GM18517 (cell line): ENCODE data around the gene TOX3.

Source experiments
- ATAC-seq: cut with Tn5 transposase; IDR thresholded peaks from one replicate; pipeline ENCODE4 v1.9.1; 2021; ENCODE audit warnings: mild to moderate bottlenecking, moderate library complexity; ENCODE audit not compliant: unreplicated experiment

Gene TOX3

DNA sequence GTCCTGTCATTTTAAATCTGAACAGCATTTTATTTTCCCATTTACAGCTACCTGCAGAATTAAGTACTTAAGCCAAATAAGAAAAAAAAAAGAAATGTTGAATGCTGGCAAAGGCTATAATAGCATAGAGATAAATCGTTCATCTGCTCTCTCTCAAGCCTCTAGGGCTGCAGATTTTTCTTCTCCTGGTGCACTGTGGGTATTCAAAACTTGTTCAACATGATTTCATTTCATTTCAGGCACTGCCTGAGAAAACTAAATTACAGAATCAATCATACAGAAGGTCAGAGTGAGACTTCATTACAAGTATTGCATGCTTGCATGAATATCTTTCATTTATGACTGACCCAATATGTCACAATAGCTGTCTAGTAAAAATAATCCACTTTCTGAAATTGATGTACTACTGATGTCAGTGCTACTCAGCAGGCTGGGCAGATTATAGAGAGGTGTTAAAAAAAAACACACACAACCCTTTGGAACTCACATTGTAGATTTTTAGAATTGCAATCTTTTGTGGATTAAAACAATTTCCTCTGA is 86.2 kb downstream of the TOX3 start:
- ATAC-seq: no peak

DNA sequence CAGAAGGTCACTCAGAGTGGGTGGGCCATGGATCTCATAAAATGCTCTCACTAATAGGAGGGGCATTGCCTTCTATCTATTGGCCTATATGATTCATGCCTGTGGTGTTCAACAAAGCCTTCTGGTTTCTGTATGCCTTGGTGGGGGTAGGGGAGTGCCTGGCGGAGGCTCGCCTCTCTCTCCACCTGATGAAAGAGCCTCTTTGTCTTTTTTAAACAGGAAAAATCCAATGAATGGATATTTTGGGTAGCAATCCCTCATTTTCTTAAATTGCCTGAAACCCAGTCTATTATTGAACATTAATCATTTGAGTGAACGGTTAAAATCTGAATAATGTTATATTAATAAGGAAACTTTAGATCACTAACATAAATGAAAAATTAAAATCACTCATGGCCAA is 90.6 kb downstream of the TOX3 start:
- ATAC-seq: no peak

DNA sequence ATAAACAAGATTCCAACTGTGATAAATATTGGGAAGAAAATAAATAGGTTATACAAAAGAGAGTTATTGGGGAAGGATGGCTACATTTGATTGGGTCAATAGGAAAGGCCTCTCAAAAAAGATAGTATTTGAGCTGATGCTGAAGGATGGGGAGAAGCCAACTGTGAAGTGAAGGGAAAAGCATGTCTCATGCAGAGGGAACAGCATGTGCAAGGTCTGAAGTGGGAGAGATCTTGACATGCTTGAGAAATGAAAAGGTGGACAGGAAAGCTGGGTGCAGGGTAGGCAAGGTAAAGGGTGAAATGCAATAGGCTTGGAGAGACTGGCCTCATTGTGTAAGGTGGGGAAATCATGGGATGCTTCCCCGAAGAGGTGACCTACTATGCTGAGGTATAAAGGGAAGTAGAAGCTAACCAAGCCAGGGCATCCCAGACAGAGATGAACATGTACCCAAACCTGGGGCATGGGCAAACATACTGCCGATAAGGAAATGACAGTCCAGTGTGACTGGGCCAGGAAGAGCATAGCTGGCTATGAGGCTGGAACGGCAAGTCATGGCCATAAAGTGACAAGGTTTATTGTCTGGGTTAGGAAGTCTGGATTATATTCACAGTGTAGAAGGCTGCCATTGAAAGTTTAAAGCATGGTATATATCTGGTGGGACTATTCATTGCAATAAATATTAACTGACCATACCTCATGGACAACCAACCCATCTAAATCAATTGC is 91.2 kb downstream of the TOX3 start:
- ATAC-seq: no peak

DNA sequence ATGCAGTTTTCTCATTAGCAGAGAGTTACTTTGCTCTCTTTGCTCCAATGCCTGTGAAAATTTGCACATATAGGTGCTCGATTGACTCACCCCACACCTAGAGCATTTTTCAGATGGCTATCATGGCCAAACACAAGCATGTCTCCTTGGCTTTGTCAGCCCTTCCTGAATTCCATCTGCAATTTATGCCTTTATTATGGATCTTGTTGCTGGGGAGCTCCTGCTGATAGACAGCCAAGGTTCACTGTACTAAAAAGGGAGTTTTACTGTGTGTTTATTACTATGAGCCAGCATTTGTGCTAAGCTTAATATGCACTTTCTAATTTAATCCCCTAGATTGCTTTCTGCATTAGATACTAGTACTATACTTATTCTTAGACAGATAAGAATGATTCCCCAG is 93.3 kb downstream of the TOX3 start:
- ATAC-seq: no peak

DNA sequence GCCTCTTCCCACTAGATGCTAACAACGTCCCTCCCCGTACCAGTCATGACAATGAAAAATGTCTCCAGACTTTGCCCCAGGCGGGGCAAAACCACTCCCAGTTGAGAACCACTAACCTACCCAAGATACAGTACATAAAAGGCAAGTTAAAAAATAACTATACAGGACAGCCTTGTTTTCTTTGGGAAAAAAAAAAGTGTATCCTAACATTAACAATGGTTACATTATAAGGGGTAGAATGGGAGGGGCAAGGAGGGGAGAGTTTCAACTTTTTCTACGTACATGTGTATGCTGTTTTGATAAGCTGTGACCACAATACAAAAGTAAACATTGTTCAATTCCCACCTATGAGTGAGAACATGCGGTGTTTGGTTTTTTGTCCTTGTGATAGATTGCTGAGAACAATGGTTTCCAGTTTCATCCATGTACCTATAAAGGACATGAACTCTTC is 94.9 kb downstream of the TOX3 start:
- ATAC-seq: no peak

DNA sequence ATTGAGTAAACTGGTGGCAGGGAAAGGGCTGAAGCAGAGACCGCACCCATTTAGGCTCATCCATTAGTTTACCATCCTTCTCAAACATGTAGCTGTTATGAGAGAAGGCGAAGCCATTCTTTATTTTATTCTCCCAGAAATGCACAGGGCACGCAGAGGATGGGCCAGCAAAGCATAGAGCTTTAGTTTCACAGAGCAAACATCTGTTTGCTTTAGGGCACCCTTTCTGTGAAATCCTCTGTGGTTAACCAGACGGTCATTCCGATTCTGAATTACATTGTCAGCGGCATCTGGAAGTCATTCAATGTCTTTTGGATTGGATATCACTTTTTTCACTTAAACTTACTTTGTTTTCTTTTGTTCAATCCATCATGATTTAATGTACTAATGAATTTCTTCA is 96.0 kb downstream of the TOX3 start:
- ATAC-seq: no peak

DNA sequence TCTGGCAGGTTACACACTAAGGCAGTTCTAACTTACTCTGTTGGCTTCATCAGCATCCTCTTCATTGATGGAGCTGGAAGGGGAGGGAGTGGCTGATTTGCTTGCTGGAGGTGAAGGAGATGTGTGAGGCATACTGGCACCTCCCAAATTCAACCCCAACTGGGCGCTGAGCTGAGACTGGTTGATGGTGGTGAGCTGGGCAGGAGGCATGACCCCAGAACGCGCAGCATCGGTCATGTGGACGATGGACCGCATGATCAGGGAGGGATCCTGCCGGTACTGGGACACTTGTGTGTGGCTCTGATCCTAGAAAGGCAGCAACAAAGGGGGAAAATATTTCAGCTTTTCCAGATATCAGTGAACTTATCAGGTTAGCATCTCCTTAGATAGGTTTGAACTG is 96.7 kb downstream of the TOX3 start:
- no peak for ATAC-seq

DNA sequence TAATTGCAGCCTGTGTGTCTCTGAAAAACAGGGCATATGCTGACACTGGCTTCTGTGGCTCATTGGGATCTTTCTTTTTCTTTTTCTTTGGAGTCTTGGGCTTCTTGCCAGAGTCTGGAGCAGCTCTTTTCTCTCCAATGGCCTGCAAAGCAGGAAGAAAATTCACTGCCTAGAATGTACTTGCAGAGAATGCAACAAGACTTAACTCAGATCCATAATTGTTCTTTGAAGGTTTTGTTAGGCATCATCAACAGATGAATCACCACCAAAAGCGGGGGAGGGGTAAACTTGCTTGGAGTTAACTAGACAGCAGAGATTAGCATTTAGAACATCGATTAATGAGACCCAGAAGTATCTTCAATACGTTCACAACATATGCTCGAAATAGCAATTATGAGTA is 100.9 kb downstream of the TOX3 start:
- ATAC-seq: no peak

DNA sequence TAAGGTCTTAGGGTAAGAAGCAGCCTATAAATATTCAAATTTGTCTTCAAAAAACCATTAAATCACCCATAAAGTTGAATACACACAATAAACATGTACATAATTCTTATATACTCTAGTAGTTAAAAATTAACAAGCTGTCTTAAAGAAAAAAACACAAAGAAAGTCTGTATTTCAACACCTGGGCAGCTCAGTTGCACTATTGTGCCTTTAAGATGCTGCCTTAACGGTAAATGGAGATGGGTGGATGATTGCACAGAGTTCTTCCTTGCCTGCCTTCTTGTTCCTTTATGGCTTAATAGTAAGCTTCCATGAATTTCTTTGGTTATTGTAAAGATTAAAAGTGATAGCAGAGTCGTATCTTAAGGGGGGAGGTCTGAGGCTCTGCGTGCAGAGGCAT is 105.1 kb downstream of the TOX3 start:
- ATAC-seq: no peak

DNA sequence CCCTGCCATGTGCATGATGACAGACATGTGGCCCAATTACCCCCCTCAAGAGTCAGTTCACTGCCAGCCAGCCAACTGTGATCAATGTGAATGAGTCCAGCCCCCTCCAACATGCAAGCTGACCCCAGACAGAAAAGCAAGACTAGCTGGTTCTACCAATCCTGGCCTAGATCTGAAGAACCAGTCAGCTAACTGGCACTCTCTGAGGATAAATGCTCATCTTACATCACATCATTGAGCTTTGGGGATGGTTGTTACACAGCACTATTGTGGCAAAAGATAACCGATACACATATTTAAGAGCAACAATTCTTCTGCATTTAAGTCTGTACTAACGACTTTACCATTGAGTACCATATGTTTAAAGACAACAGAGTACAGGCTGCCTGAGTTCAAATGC is 106.7 kb downstream of the TOX3 start:
- ATAC-seq: no peak

DNA sequence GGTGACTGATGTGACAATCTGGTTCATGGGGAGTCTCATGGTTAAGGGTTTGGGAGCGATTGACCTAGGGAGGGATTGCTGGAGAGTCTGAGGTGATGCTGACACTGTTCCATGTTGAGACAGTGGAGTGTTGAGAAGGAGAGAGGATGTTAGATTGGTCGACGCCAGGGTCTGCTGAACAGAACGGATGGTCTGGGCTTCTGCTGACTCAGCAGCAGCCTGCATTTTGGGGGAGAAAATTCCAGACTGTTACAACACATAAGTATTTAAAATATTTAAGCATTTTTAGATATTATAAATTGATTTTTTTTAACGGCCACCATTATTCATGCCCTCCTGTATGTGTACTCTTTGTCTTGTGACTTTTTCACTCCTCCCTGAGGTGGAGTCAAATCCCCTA is 107.2 kb downstream of the TOX3 start:
- no peak for ATAC-seq

DNA sequence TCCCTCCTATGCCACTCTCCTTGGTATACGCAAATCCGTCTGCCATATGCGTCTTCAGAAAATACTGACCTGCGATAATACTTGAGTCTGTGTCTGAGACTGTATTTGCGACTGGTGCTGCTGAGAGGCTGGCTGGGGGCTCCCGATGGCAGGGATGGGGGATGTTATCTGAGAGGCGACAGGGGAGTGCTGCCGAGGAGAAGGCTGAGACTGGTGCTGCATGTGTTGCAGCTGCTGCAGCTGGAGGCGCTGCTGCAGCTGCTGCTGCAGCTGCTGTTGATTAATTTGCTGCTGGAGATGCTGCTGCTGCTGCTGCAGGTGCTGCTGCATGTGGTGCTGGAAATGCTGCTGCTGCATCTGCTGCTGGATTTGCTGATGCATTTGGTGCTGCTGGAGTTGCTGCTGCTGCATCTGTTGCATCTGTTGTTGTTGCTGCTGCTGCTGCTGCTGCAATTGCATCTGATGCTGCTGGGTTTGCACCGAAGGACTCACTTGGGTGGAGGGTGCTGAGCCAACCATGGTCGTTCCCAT is 107.7 kb downstream of the TOX3 start:
- ATAC-seq: no peak

DNA sequence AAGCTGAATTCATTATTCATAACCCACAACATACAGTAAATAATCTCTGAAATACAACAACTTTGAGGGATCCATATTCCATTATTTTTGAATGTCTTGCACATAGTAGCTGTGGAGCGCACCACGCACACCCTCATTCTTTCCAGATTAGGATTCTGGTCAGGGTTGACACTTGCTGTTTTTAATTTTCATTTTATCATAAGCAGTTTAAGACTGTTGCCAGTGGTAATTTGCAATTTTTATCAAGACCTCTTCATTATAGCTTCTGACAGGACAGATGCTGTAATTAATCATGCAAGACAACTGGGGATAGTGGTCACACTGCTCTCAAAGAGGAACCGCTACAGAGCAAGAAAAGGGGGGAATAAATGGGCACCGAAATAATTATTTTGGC is 109.7 kb downstream of the TOX3 start:
- no peak for ATAC-seq

DNA sequence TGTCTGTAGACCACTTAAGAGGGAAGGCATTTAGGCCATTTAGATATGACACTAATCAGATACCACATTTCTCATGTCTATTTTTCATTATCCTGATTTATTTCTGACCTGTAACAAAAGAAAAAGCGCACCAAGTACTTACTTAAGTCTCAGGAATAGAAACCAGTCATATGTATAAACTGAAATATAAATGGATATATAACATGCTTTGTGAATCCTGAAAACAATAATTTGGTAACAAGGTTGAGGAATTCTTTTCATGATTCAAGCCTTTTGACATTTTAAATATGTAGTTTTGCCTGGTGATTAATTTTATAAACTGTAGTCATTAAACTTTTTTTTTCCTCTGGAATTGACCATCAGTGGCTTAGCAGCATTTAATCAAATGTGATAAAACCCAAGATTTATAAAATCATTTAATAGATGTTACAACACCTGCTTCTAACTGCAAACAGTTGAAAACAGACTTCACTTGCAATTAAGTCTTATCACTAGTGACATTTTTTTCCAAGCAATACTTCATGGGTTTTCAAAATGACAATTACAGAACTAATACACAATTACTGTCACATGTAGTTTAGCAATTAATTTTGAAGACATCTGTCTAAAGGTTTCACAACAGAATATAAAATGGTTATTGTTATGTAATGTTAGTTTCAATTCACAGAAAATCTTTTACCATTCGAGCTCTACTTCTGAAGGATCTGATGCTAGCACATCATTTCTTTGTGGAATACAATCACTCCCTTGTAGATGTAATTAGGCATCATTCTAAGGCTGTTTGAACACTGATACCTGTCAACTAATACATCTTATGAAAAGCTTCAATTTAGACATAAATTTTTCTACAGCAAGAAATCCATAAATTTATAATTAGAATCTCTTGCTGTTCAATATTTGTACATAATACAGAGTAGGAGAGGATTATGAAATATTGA is 110.3 kb downstream of the TOX3 start:
- ATAC-seq: no peak

DNA sequence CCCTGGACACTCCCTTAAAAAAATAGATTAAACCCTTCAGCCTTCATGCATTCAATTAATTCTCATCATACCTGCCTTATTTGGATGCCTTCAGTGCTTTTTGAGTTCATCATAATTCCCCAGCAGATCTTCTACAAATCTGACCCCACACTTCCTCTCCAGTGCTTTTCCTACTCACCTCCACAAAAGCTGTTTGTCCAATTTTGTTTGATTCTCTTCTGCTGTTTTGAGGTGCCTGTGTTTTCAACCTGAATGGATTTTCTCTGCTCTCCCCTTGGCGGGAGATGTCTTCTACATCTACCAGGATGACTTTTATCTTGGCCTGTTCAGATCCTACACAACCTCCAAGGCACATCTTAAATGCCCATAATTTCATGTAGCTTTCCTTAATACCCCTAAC is 112.7 kb downstream of the TOX3 start:
- ATAC-seq: no peak

DNA sequence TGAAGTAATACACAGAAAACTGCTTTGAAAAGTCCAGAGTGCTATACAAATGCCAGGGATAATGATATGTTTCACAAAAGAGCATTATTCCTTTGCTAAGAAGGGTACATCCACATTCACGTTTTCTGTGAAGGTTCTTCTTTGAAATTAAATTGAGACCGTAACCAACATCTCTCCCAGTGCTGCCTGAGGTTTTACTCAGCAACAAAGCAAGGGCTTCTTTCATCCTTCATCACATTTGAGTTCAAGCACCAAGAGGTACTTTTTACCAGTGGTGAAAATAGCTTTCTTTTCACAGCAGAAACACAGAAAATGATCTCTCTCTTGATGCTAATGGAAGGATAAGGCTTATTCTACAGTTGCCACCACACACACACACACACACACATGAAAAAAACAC is 113.3 kb downstream of the TOX3 start:
- no peak for ATAC-seq

DNA sequence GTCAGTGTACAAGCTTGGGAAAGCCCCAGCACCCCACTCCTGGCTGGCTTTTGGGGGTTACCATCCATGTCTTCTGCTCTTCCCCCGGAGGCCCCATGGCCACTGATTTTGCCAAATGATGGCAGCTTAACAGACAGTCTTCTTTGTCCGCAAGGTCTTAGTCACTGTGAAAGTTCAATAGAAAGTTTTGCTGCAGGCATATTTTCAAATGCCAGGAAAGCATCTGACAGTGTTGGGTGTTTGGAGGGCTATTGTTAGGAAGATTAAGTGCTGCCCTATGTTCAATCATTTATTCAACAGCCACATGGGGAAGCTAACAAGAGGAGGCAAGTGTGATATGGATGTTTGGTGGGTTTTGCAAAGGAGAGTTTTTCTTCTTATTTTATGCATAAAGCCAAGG is 122.4 kb downstream of the TOX3 start:
- ATAC-seq: no peak

DNA sequence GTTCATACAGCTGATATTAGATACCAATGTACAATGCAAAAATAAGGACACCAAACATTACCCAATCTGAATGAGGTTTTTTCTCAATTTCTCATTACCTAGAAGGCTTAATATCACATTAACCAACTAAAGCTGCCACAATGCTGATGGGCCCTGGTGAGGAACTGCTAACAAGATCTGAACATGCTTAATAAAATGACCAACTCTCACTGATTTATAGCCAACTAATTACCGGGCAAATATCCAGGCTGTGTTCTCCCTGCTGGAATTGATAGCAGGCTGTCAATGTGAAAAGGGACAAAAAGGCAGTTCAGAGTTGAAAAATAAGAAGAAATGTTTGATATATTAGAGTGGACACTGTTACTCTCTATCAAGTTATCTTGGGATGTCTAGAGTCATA is 124.6 kb downstream of the TOX3 start:
- ATAC-seq: no peak

DNA sequence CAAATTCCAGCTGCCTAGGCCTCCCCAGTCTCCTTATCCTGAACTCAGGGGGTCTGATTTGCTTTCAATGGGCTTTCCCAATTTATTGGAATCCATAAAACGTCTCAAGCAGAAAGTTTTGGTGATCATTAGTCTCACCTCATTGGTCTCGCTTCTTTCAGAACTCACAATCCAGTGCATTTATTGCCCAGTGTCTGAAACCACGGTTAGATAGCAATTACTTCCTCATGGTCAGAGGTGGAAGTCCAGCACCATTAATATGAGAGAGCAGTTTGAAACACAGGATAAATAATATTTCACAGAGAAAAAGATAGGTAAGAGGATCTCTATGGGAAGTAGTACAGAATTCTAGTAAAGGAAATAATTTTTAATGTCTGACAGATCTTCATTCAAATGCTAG is 128.7 kb downstream of the TOX3 start:
- ATAC-seq: no peak

DNA sequence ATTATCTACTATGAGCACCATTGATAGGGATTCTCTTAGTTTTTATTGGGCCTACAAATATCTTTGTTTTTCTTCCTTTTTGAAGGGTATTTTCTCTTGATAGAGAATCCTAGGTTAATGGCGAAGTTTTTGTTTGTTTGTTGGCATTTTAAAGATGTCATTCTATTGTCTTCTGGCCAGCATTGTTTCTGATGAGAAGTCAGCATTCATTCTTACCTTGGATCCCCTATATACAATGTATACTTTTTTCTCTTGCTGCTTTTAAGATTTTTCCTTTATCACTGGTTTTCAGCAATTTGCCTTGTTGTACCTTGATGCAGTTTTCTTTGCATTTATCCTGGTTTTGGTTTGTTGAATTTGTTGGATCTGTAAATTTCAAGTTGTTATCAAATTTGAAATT is 130.1 kb downstream of the TOX3 start:
- ATAC-seq: no peak

DNA sequence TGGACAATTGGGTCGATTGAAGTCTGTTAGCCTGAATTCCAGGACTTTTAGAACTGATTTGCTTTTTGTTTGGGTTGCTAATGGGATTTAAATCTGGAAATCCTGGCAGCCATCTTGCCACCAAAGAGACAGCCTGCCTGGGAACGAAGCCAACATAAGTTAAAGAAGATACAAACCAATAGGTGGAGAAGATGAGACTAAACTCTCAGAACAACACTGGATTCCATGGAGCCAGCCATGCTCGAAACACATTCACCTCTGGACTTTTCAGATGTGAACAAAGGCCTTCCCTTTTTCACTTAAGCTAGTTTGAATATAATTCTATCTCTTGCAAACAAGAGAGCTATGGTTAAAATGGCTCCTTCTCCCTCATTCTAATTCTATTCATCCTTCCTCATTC is 135.9 kb downstream of the TOX3 start:
- ATAC-seq: no peak
